Mesodermal cell (in vitro differentiated cells): Measurements from ENCODE around the gene COL4A2.
"Not testable (repeated sequence)": the region's sequence is repeated elsewhere in the genome, so short reads cannot be mapped to it uniquely, and the experiment has no call there.

Experiments used
- H3K27ac ChIP-seq: 2 replicates; pipeline ENCODE4 v1.7.0; 2013; ENCODE audit warnings: mild to moderate bottlenecking, low read depth, low read length, moderate library complexity; ENCODE audit not compliant: severe bottlenecking
- H3K36me3 ChIP-seq: 2 replicates; pipeline ENCODE4 v1.7.1; 2013; ENCODE audit warnings: mild to moderate bottlenecking, low read length, moderate library complexity; ENCODE audit not compliant: control insufficient read depth, insufficient read depth
- H3K4me1 ChIP-seq: one replicate; pipeline ENCODE4 v1.7.1; 2013; ENCODE audit warnings: mild to moderate bottlenecking, low read length; ENCODE audit not compliant: insufficient read depth, control insufficient read depth, poor library complexity, severe bottlenecking
- H3K4me3 ChIP-seq: 2 replicates; pipeline ENCODE4 v1.7.0; 2013; ENCODE audit warnings: low read length, control low read depth, mild to moderate bottlenecking; ENCODE audit not compliant: insufficient read depth, poor library complexity, severe bottlenecking; ENCODE audit errors: extremely low read depth
- H3K9me3 ChIP-seq: 2 replicates; pipeline ENCODE4 v1.7.1; 2013; ENCODE audit warnings: mild to moderate bottlenecking, low read length, moderate library complexity; ENCODE audit not compliant: control insufficient read depth
- WGBS, 2 experiments: methylation state at CpG; one replicate each; pipeline ENCODE4 v1.1.5; 2013; ENCODE audit warnings: missing lambda C conversion rate in 2 of 2; ENCODE audit not compliant: insufficient coverage in 2 of 2; 5-methylcytosine and 5-hydroxymethylcytosine counted together

Gene COL4A2

DNA sequence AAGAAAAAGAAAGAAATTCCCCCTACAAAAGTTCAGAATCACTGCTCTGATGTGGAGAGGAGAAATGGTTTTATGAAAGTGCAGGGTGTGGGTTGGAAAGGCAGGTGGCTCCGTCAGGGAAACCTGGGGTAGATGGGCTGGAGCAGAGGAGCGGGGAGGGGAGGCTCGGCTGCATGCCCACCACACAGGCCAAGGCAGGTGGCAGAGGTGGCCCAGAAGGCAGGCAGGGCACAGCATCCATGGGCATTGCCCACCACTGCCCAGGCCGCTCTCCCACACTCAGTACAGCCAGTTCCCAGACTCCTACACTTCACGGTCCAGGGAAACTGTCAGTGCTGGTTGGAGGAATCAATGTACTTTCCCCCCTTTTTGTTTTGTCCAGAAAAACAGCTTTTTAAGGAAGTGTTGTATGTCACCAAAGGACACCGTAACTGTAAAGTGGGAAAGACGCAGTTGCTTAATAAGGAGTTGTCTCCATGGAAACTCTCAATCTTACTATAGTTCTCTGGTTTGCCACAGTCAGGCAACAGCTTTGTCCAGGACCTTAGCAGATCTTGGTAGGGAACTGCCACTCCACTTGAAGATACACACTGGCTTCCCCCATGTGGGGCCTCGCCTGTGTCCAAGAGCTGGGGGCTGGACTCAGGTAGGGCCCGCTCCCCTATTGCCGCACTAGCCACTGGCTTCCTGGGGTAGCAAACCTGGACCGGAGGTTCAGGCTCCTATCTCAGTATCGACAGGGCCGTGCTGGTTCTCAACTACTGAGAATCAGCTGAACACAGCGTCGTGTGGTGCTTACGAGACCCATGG lies 171.5 kb downstream of the COL4A2 start:
- no peaks in the 10 kb centered on the region for H3K9me3 ChIP-seq
- peaks cover 12% of the 10 kb centered on the region for H3K4me1 ChIP-seq
- H3K4me3 ChIP-seq, result no peak overlapping the region
- H3K36me3 ChIP-seq, result peaks cover 92% of the 10 kb centered on the region
- 96 to 98% methylated on average over 12 to 14 of the region's 16 CpGs for WGBS, 2 experiments
- no peak overlapping the region for H3K27ac ChIP-seq

DNA sequence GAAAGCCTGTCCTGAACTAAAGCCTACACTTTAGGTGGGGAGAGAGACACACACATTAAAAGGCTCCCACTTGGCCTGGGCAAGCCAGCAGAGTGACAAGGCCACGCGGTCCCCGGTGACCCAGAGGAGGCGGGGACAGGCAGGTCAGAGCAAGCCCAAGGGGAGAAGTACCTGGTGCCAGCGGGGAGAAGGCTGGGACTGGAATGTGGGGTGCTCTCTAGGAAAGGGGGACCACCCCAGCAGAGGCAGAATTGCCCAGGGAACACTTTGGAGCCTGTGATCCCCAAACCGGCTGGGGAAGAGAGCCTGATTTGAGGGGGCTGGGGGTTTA lies 172.1 kb downstream of the COL4A2 start:
- Histone ChIP-seq H3K9me3 (no peaks in the 10 kb centered on the region), H3K4me3 (no peak overlapping the region), H3K27ac (peak overlapping the region; percentile 16), H3K36me3 (peaks cover 88% of the 10 kb centered on the region), H3K4me1 (peaks cover 12% of the 10 kb centered on the region)
- 94 to 100% methylated on average over 3 to 6 of the region's 6 CpGs for WGBS, 2 experiments

DNA sequence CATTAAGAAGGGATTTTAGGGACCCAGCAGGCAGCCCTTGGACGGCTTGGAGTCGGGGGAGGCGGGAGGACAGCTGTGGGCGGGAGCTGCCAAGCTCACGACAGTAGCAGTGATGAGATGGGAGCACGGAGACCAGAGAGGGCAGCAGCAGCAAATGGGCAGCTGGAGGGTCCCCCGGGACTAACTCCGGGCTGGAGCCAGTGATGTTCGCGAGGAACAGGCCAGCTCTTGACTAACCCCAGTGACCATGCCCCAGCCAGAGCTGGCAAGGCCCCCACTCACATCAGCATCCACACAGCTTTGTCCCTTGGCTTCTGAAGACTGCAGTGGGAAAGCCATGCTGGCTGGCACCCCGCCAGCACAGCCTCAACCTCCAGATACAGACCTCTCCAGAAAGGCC lies 172.6 kb downstream of the COL4A2 start:
- peaks cover 88% of the 10 kb centered on the region for H3K36me3 ChIP-seq
- no peak overlapping the region for H3K27ac ChIP-seq
- H3K4me1 ChIP-seq, result peaks cover 12% of the 10 kb centered on the region
- H3K9me3 ChIP-seq, result no peaks in the 10 kb centered on the region
- 88 to 92% methylated on average over 9 to 10 of the region's 11 CpGs for WGBS, 2 experiments
- H3K4me3 ChIP-seq, result no peak overlapping the region

DNA sequence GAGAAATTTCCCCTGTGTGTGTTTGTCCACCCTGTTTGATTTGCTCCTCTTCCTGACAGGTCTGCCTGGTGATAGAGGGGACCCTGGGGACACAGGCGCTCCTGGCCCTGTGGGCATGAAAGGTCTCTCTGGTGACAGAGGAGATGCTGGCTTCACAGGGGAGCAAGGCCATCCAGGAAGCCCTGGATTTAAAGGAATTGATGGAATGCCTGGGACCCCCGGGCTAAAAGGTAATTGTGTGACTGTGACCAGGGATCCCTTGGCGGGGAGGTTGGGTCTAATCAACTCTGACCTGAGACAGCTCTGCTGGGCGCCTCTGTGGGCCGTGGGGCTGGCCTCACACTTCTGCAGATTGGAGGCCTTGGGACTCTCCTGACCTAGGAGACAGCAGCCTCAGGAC lies 173.1 kb downstream of the COL4A2 start:
- Histone ChIP-seq H3K4me3 (no peak overlapping the region), H3K36me3 (peaks cover 88% of the 10 kb centered on the region), H3K27ac (no peak overlapping the region), H3K9me3 (no peaks in the 10 kb centered on the region), H3K4me1 (peaks cover 16% of the 10 kb centered on the region)
- WGBS, 2 experiments, result 80 to 85% methylated on average over 5 of the region's 5 CpGs

DNA sequence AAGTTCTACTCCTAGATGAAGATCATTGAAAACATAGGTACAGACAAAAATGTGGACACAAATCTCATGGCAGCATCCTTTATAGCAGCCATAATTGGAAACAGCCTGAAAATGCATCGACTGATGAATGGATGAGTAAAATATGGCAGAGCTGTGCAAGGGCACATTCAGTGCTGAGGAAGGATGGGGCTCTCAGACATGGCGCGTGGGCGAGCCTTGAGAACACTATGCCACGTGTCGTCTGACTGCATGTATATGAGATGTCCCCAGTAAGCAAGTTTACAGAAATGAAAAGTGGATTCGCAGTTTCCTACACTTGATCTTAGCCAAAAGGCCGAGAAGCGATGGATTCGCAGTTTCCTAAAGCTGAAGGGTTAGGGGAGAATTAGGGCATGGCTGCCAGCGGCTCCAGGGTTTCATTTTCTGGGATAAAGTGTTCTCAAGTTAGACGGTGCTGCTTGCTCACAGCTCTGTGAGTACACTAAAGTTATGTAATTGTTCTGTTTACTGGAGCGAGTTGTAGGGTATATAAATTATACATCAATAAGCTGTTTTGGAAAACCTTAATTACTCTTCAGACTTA lies 176.4 kb downstream of the COL4A2 start:
- 94 to 95% methylated on average over 9 to 11 of the region's 13 CpGs for WGBS, 2 experiments
- Histone ChIP-seq H3K27ac (no peak overlapping the region), H3K4me3 (no peak overlapping the region), H3K9me3 (no peaks in the 10 kb centered on the region), H3K36me3 (peaks cover 71% of the 10 kb centered on the region), H3K4me1 (peaks cover 31% of the 10 kb centered on the region)

DNA sequence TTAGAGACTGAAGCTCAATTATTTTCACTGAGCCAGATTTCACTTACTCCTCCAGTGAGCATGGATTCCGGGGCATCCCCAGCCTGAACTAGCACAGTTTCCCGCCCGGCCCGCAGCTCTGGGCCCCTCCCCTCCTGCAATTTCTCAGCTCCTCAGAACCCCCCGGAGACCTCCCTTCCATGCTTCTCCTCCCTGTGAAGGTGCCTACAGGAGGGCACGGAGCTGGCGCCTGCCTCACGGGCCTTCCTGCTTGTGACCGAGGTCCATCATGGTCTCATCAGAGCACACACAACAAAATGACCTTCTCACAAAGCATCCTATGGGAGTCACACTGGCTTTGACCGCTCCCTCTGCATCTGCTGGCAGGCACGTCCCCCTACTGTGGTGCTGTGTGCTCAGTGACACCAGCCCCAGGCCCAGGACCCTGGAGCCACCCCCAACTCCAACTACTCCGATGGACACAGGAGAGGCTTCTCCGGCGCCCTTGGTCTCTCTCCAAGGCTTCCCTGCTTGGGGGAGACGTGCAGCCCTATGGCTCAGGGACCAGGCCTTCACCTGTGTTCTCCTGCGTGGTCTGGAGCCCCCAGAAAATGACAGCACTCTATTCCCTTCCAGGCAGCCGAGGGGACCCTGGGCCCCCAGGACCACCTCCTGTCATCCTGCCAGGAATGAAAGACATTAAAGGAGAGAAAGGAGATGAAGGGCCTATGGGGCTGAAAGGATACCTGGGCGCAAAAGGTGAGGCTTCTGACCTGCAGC lies 177.4 kb downstream of the COL4A2 start:
- Histone ChIP-seq H3K9me3 (no peaks in the 10 kb centered on the region), H3K36me3 (peaks cover 71% of the 10 kb centered on the region), H3K4me3 (no peak overlapping the region), H3K27ac (peak overlapping the region; percentile 49), H3K4me1 (peaks cover 35% of the 10 kb centered on the region)
- WGBS, 2 experiments, result 91% methylated on average over 8 to 16 of the region's 18 CpGs

DNA sequence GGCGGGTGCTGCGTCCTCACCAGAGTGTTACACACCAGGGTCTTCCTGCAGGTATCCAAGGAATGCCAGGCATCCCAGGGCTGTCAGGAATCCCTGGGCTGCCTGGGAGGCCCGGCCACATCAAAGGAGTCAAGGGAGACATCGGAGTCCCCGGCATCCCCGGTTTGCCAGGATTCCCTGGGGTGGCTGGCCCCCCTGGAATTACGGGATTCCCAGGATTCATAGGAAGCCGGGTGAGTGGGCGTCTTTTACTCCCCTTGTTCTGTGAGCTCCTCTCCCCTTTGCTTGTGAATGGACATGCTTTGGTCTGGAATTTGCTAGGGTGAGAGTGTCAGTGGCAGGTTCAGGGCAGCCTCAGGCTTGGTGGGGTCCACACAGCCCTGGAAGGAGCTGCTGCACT lies 178.5 kb downstream of the COL4A2 start:
- no peak overlapping the region for H3K4me3 ChIP-seq
- H3K27ac ChIP-seq, result peak overlapping the region; percentile 98
- H3K9me3 ChIP-seq, result no peaks in the 10 kb centered on the region
- peaks cover 35% of the 10 kb centered on the region for H3K4me1 ChIP-seq
- H3K36me3 ChIP-seq, result peaks cover 71% of the 10 kb centered on the region
- WGBS, 2 experiments, result 21 to 30% methylated on average over 5 to 9 of the region's 9 CpGs

DNA sequence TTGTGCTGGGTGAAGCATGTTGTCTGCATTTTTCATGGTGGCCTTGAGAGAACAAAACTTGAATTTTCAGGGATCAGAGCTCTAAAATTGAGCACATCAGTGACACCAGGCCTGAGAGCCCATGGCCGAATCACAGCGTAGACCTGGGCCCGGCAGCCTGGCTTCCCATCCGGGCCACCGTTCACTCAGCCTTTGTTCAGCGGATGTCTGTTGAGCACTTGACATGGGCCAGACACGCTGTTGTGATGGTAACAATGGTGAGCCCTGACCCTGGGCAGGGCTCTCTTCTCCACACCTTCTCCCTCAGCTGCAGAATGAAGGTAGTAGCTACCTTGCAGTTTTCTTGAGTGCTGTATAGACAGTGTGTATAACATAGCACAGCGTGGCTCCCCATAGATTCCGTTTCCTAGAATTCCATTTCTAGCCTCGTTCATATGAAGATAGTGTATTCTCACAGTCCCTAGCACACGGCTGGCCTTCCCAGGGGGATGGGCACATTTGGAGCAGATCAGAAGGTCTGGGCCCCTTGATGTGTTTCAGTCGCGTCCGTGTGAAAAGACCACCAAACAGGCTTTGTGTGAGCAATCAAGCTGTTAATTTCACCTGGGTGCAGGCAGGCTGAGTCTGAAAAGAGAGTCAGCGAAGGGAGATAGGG lies 179.1 kb downstream of the COL4A2 start:
- Histone ChIP-seq H3K36me3 (peaks cover 75% of the 10 kb centered on the region), H3K9me3 (no peaks in the 10 kb centered on the region), H3K27ac (peak overlapping the region; percentile 98), H3K4me1 (peaks cover 35% of the 10 kb centered on the region), H3K4me3 (no peak overlapping the region)
- WGBS, 2 experiments, result 25 to 34% methylated on average over 10 to 14 of the region's 15 CpGs

DNA sequence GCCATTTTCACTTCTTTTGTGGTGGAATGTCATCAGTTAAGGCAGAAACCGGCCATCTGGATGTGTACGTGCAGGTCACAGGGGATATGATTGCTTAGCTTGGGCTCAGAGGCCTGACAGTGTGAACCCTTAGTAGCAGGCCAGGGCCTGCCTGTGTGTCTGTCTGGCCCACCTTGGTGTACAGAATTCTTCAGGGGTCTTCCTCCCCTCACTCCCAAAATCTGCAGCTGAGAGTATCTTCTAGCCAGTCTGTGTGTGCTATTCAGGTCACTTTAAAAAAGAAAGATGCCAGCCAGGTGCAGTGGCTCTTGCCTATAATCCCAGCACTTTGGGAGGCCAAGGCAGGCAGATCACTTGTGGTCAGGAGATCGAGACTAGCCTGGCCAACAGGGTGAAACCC lies 179.8 kb downstream of the COL4A2 start:
- not testable (repeated sequence) for H3K4me3 ChIP-seq, H3K9me3 ChIP-seq
- peak overlapping the region; percentile 73 for H3K27ac ChIP-seq
- WGBS, 2 experiments, result 35 to 60% methylated on average over 1 to 3 of the region's 3 CpGs
- H3K4me1 ChIP-seq, result peaks cover 35% of the 10 kb centered on the region
- peaks cover 79% of the 10 kb centered on the region for H3K36me3 ChIP-seq

DNA sequence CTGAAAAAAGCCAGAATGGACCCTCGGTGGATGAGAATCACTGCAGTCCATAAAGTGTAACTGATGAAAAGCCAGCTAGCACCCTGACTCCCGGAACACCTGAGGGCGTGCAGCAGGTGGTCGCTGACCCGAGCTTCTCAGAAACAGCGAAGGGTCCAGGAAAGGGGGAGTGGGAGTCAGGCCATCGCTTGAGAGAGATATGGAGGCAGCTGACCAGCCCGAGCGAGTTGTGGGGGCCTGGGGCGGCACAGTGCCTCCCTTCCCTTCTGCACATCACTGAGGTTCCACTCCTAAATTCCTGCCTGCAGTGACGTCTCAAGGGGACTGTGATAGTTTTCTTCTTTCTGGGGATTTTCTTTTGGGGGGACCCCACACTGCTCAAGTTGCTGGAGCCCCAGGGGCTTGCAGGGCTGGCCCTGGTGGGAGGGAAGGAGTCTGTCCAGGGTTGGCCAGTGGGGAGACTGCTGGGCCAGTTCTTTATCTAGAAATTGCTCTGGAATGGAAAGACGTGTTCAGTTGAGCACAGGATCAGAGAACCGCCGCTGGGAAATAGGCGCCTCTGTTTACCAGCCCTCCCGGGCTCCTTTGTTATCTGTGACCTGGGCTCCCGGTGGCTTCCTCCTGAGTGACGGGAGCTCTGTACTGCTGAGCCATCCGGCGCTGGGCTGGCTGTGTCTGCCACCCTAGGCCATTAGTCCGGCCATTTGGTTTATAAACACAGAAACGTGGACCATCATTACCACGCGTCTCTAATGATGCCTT lies 183.1 kb downstream of the COL4A2 start:
- Histone ChIP-seq H3K4me1 (peaks cover 25% of the 10 kb centered on the region), H3K36me3 (peaks cover 83% of the 10 kb centered on the region), H3K27ac (no peak overlapping the region), H3K9me3 (no peaks in the 10 kb centered on the region), H3K4me3 (no peak overlapping the region)
- 87 to 88% methylated on average over 22 to 23 of the region's 24 CpGs for WGBS, 2 experiments
